Neuronal stem cell (in vitro differentiated cells): Measurements from ENCODE around the gene SPRY2. TPM values are rescaled to one million over a fixed set of nuclear protein-coding genes. Genes with fewer than 3 reads are reported as not detected.

Experiments
- DNase-seq: peaks from one replicate; pipeline ENCODE4 v3.0.0-alpha.2; 2013; ENCODE audit warnings: low spot score
- H2AFZ ChIP-seq: one replicate; pipeline ENCODE4 v1.6.1; 2013; ENCODE audit warnings: mild to moderate bottlenecking, low read length, inconsistent platforms
- H2AK5ac ChIP-seq: 2 replicates; pipeline ENCODE4 v1.6.1; 2013; ENCODE audit warnings: low read depth, mild to moderate bottlenecking, inconsistent platforms, low read length, moderate library complexity, mixed read lengths
- H2BK120ac ChIP-seq: 2 replicates; pipeline ENCODE4 v1.6.1; 2013; ENCODE audit warnings: low read depth, mild to moderate bottlenecking, inconsistent platforms, low read length, moderate library complexity, mixed read lengths
- H2BK12ac ChIP-seq: one replicate; pipeline ENCODE4 v1.6.1; 2013; ENCODE audit warnings: low read length, inconsistent platforms
- H2BK15ac ChIP-seq: 2 replicates; pipeline ENCODE4 v1.6.1; 2013; ENCODE audit warnings: mild to moderate bottlenecking, low read length, inconsistent platforms, mixed read lengths
- H2BK5ac ChIP-seq: one replicate; pipeline ENCODE4 v1.6.1; 2013; ENCODE audit warnings: inconsistent platforms, mild to moderate bottlenecking, low read length, moderate library complexity
- H3K14ac ChIP-seq: one replicate; pipeline ENCODE4 v1.6.1; 2013; ENCODE audit warnings: low read length, inconsistent platforms
- H3K18ac ChIP-seq: 2 replicates; pipeline ENCODE4 v1.6.1; 2013; ENCODE audit warnings: low read length, inconsistent platforms
- H3K23ac ChIP-seq: 2 replicates; pipeline ENCODE4 v1.6.1; 2013; ENCODE audit warnings: low read depth, mild to moderate bottlenecking, mixed read lengths, low read length, inconsistent platforms; ENCODE audit not compliant: poor library complexity
- H3K27ac ChIP-seq: replicated peaks from 3 replicates; pipeline ENCODE4 v1.5.1; 2013; ENCODE audit warnings: low read length, inconsistent platforms
- H3K27me3 ChIP-seq, 3 experiments: 2 replicates each; pipeline ENCODE4 v1.6.1; 2013; ENCODE audit warnings: low read length in 3 of 3, mild to moderate bottlenecking in 2 of 3, inconsistent platforms in 1 of 3, low read depth in 1 of 3, mixed read lengths in 1 of 3, moderate library complexity in 1 of 3; ENCODE audit not compliant: control insufficient read depth in 3 of 3, insufficient read depth in 3 of 3
- H3K36me3 ChIP-seq, 2 donors: replicated peaks in 1 of 2; 2 replicates each; pipeline ENCODE4 v1.6.1; 2013; ENCODE audit warnings: low read length in 2 of 2; ENCODE audit not compliant: control insufficient read depth in 2 of 2, insufficient read depth in 2 of 2
- H3K4ac ChIP-seq: 2 replicates; pipeline ENCODE4 v1.6.1; 2013; ENCODE audit warnings: inconsistent platforms, mild to moderate bottlenecking, low read length, moderate library complexity
- H3K4me1 ChIP-seq, 2 donors: 1 replicate in 1 of 2; 2 replicates in 1 of 2; pipeline ENCODE4 v1.6.1; 2013; ENCODE audit warnings: low read length in 2 of 2, low read depth in 1 of 2; ENCODE audit not compliant: control insufficient read depth in 2 of 2, insufficient read depth in 1 of 2
- H3K4me2 ChIP-seq: one replicate; pipeline ENCODE4 v1.6.1; 2013; ENCODE audit warnings: mild to moderate bottlenecking, low read length, inconsistent platforms; ENCODE audit not compliant: insufficient read depth, poor library complexity, severe bottlenecking
- H3K4me3 ChIP-seq, 2 donors: 2 replicates each; pipeline ENCODE4 v1.5.1; 2013; ENCODE audit warnings: low read length in 2 of 2, mild to moderate bottlenecking in 2 of 2, inconsistent platforms in 1 of 2, moderate library complexity in 1 of 2
- H3K79me1 ChIP-seq: one replicate; pipeline ENCODE4 v1.6.1; 2013; ENCODE audit warnings: low read depth, mild to moderate bottlenecking, inconsistent platforms, low read length, moderate library complexity
- H3K9ac ChIP-seq: one replicate; pipeline ENCODE4 v1.6.1; 2013; ENCODE audit warnings: mild to moderate bottlenecking, low read depth, low read length, inconsistent platforms; ENCODE audit not compliant: poor library complexity
- H3K9me3 ChIP-seq, 2 donors: replicated peaks in 1 of 2; 2 replicates each; pipeline versions ENCODE3 to v1.6.1; 2013; ENCODE audit warnings: low read length in 2 of 2, mild to moderate bottlenecking in 2 of 2, inconsistent platforms in 1 of 2, low read depth in 1 of 2, mixed read lengths in 1 of 2, moderate library complexity in 1 of 2; ENCODE audit not compliant: control insufficient read depth in 2 of 2, insufficient read depth in 1 of 2
- H4K8ac ChIP-seq: one replicate; pipeline ENCODE4 v1.6.1; 2013; ENCODE audit warnings: low read depth, mild to moderate bottlenecking, inconsistent platforms, low read length, moderate library complexity
- H4K91ac ChIP-seq: one replicate; pipeline ENCODE4 v1.6.1; 2013; ENCODE audit warnings: low read length, low read depth, mild to moderate bottlenecking, inconsistent platforms; ENCODE audit not compliant: poor library complexity
- WGBS, 2 donors: extraction: QIAGEN DNeasy Blood & Tissue Kit; methylation state at CpG; one replicate each; pipeline ENCODE4 v1.1.7; 2013; ENCODE audit warnings: missing lambda C conversion rate in 2 of 2, mixed read lengths in 1 of 2; ENCODE audit not compliant: insufficient read length in 2 of 2, insufficient replicate concordance in 1 of 2; ENCODE audit errors: extremely low coverage in 2 of 2; 5-methylcytosine and 5-hydroxymethylcytosine counted together
- polyA plus RNA-seq, 2 experiments: library from polyadenylated mRNA; stranded (reverse); fragments of 200-250 nt; gene quantifications; one replicate each; pipeline ENCODE4 v1.2.3, GENCODE V29; 2013

The SPRY2 gene
- 98.8 TPM for polyA plus RNA-seq (2013, experiment 1 of 2)
- 98.5 TPM for polyA plus RNA-seq (2013, experiment 2 of 2)

- Histone ChIP-seq H3K9ac (peak within 1 kb of the TSS; percentile 99), H3K23ac (peak within 1 kb of the TSS; percentile 98), H3K9me3 (no peaks in the 10 kb centered on the region), H2BK5ac (peak within 1 kb of the TSS; percentile 97), H3K4me3 (peak within 1 kb of the TSS; percentile 63 to 97), H2BK15ac (peak within 1 kb of the TSS; percentile 72), H3K4me2 (peak within 1 kb of the TSS; percentile 59), H3K36me3 (peaks cover 10 to 36% of the 10 kb centered on the region in 2 donors), H3K79me1 (no peaks in the 10 kb centered on the region), H3K27me3 (no peaks in the 10 kb centered on the region), H2BK12ac (no peak within 1 kb of the TSS), H2AFZ (peak within 1 kb of the TSS; percentile 74), H3K4ac (peak within 1 kb of the TSS; percentile 79), H3K18ac (peak within 1 kb of the TSS; percentile 99), H3K27ac (peak within 1 kb of the TSS; percentile 100), H2BK120ac (peak within 1 kb of the TSS; percentile 98), H2AK5ac (peak within 1 kb of the TSS; percentile 82), H4K8ac (no peak within 1 kb of the TSS), H3K14ac (peak within 1 kb of the TSS; percentile 83), H4K91ac (peak within 1 kb of the TSS; percentile 77), H3K4me1 (peaks cover 14 to 18% of the 10 kb centered on the region in 2 donors)
- WGBS, 2 donors: no CpG with 5 or more reads among the region's 54 CpGs
- peak; percentile 93 for DNase-seq
Measured at GRCh38 chr13:80341101-80341755, at the start of gene SPRY2. Gene SPRY2 (minus strand): TSS chr13:80341126. CDS start chr13:80337705, 3,421 bp downstream.

GRCh38 chr13:80390338-80390737 is 49.4 kb upstream of the SPRY2 start:
- no peak overlapping the region for H3K14ac ChIP-seq
- H2AK5ac ChIP-seq: no peak overlapping the region
- no peak overlapping the region for H3K4me3 ChIP-seq
- no peak overlapping the region for H2BK15ac ChIP-seq
- no peak overlapping the region for H3K27ac ChIP-seq
- no peak overlapping the region for H4K91ac ChIP-seq
- H2BK12ac ChIP-seq: no peak overlapping the region
- no peak overlapping the region for H2BK120ac ChIP-seq
- no peak overlapping the region for H2BK5ac ChIP-seq
- no peak overlapping the region for H3K9ac ChIP-seq
- no peak overlapping the region for H3K4me2 ChIP-seq
- no peak for DNase-seq
- H4K8ac ChIP-seq: no peak overlapping the region
- H3K23ac ChIP-seq: no peak overlapping the region
- H3K4ac ChIP-seq: no peak overlapping the region
- H3K9me3 ChIP-seq: peaks cover 0 to 14% of the 10 kb centered on the region in 2 donors
- H3K27me3 ChIP-seq: no peaks in the 10 kb centered on the region
- H3K18ac ChIP-seq: no peak overlapping the region
- no peaks in the 10 kb centered on the region for H3K4me1 ChIP-seq
- no peak overlapping the region for H2AFZ ChIP-seq
- no peaks in the 10 kb centered on the region for H3K79me1 ChIP-seq
- H3K36me3 ChIP-seq: no peaks in the 10 kb centered on the region
- WGBS, 2 donors: no CpG with 5 or more reads among the region's 1 CpG

GRCh38 chr13:80389073-80390038 is 48.4 kb upstream of the SPRY2 start:
- WGBS, 2 donors: no CpG with 5 or more reads among the region's 1 CpG
- peaks cover 0 to 5% of the 10 kb centered on the region in 2 donors for H3K9me3 ChIP-seq

GRCh38 chr13:80388506-80388905 is 47.6 kb upstream of the SPRY2 start:
- H3K4ac ChIP-seq: no peak overlapping the region
- no peak overlapping the region for H2AFZ ChIP-seq
- H2BK120ac ChIP-seq: no peak overlapping the region
- H3K23ac ChIP-seq: no peak overlapping the region
- no peak for DNase-seq
- no peaks in the 10 kb centered on the region for H3K27me3 ChIP-seq
- no peak overlapping the region for H2BK5ac ChIP-seq
- H2BK15ac ChIP-seq: no peak overlapping the region
- no peak overlapping the region for H3K18ac ChIP-seq
- H3K9ac ChIP-seq: no peak overlapping the region
- no peak overlapping the region for H3K14ac ChIP-seq
- no peaks in the 10 kb centered on the region for H3K9me3 ChIP-seq
- no peaks in the 10 kb centered on the region for H3K79me1 ChIP-seq
- no peak overlapping the region for H3K4me3 ChIP-seq
- H4K8ac ChIP-seq: no peak overlapping the region
- H2BK12ac ChIP-seq: no peak overlapping the region
- H3K27ac ChIP-seq: no peak overlapping the region
- no peaks in the 10 kb centered on the region for H3K36me3 ChIP-seq
- H3K4me1 ChIP-seq: no peaks in the 10 kb centered on the region
- H3K4me2 ChIP-seq: no peak overlapping the region
- WGBS, 2 donors: no CpG with 5 or more reads among the region's 7 CpGs
- H2AK5ac ChIP-seq: no peak overlapping the region
- H4K91ac ChIP-seq: no peak overlapping the region

More at GRCh38 chr13:80389073-80390038, 48.4 kb upstream of the SPRY2 start:
- H4K91ac ChIP-seq: no peak overlapping the region
- no peak overlapping the region for H3K18ac ChIP-seq
- DNase-seq: no peak
- no peak overlapping the region for H3K4me2 ChIP-seq
- H2BK120ac ChIP-seq: no peak overlapping the region
- H3K23ac ChIP-seq: no peak overlapping the region
- no peak overlapping the region for H3K27ac ChIP-seq
- H2BK5ac ChIP-seq: no peak overlapping the region
- no peak overlapping the region for H3K9ac ChIP-seq
- H3K27me3 ChIP-seq: no peaks in the 10 kb centered on the region
- H2AFZ ChIP-seq: no peak overlapping the region
- H2BK15ac ChIP-seq: no peak overlapping the region
- no peaks in the 10 kb centered on the region for H3K79me1 ChIP-seq
- no peak overlapping the region for H3K4ac ChIP-seq
- no peaks in the 10 kb centered on the region for H3K4me1 ChIP-seq
- H4K8ac ChIP-seq: no peak overlapping the region
- H2BK12ac ChIP-seq: no peak overlapping the region
- no peak overlapping the region for H2AK5ac ChIP-seq
- H3K14ac ChIP-seq: no peak overlapping the region
- no peaks in the 10 kb centered on the region for H3K36me3 ChIP-seq
- H3K4me3 ChIP-seq: no peak overlapping the region
